ENCODE data around the gene ATP6V0A1. TPM values are rescaled to one million over a fixed set of nuclear protein-coding genes. Genes with fewer than 3 reads are reported as not detected.

Gene ATP6V0A1
- total RNA-seq, 1 donor from 2014 or later: 40.4 TPM

- Histone ChIP-seq H3K79me2 (ENCODE audit: low read depth) (no peaks in the 10 kb centered on the region), H2AFZ (replicated peaks) (no peak overlapping the region), H3K4me3 (no peak overlapping the region), H3K9ac (no peak overlapping the region), H4K20me1 (ENCODE audit: low read depth) (no peaks in the 10 kb centered on the region), H3K4me2 (no peak overlapping the region), H3K36me3 (no peaks in the 10 kb centered on the region), H3K27ac (no peak overlapping the region), H3K9me3 (ENCODE audit: low read depth) (no peaks in the 10 kb centered on the region), H3F3A (ENCODE audit: low read depth) (peaks cover 17% of the 10 kb centered on the region), H3K27me3 (no peaks in the 10 kb centered on the region), H3K4me1 (peaks cover 21% of the 10 kb centered on the region)
- H3K36me3 Mint-ChIP-seq: peaks cover 18% of the 10 kb centered on the region
- DNase-seq (ENCODE audit: low spot score): no peak
- H3K4me1 Mint-ChIP-seq: peaks cover 69% of the 10 kb centered on the region
- H3K4me3 Mint-ChIP-seq: peak overlapping the region; percentile 77
- H3K9me3 Mint-ChIP-seq: no peaks in the 10 kb centered on the region
- H3K27me3 Mint-ChIP-seq (ENCODE audit: insufficient read depth, low read depth): peaks cover 10% of the 10 kb centered on the region
- peak overlapping the region; percentile 100 for H3K27ac Mint-ChIP-seq
- TF ChIP-seq EZH2phosphoT487 (IDR thresholded peaks at IDR 0.05) (no peak), CTCF (IDR thresholded peaks at IDR 0.05) (no peak), EZH2 (IDR thresholded peaks at IDR 0.05) (no peak)
Measured at GRCh38 chr17:42521036-42521435, 62.4 kb downstream of the ATP6V0A1 start.

- Histone ChIP-seq H3K9ac (no peak overlapping the region), H3K4me3 (no peak overlapping the region), H3K79me2 (ENCODE audit: low read depth) (no peaks in the 10 kb centered on the region), H3K27me3 (no peaks in the 10 kb centered on the region), H2AFZ (replicated peaks) (no peak overlapping the region), H3K27ac (no peak overlapping the region), H3K36me3 (no peaks in the 10 kb centered on the region), H4K20me1 (ENCODE audit: low read depth) (no peaks in the 10 kb centered on the region), H3F3A (ENCODE audit: low read depth) (peaks cover 17% of the 10 kb centered on the region), H3K4me2 (no peak overlapping the region), H3K4me1 (peaks cover 21% of the 10 kb centered on the region), H3K9me3 (ENCODE audit: low read depth) (no peaks in the 10 kb centered on the region)
- no peak for DNase-seq (ENCODE audit: low spot score)
- no peak for TF ChIP-seq CTCF (IDR thresholded peaks at IDR 0.05)
- TF ChIP-seq EZH2phosphoT487 (IDR thresholded peaks at IDR 0.05): no peak
- no peak for TF ChIP-seq EZH2 (IDR thresholded peaks at IDR 0.05)
- Mint-ChIP-seq H3K27ac (peak overlapping the region; percentile 100), H3K27me3 (ENCODE audit: insufficient read depth, low read depth) (peaks cover 10% of the 10 kb centered on the region), H3K9me3 (no peaks in the 10 kb centered on the region), H3K4me1 (peaks cover 67% of the 10 kb centered on the region), H3K4me3 (peak overlapping the region; percentile 71), H3K36me3 (peaks cover 16% of the 10 kb centered on the region)
Measured at GRCh38 chr17:42521666-42522262, 63.1 kb downstream of the ATP6V0A1 start.

GRCh38 chr17:42522263-42522790, 63.6 kb downstream of the ATP6V0A1 start:
- Histone ChIP-seq H3K79me2 (ENCODE audit: low read depth) (no peaks in the 10 kb centered on the region), H4K20me1 (ENCODE audit: low read depth) (no peaks in the 10 kb centered on the region), H2AFZ (replicated peaks) (no peak overlapping the region), H3K36me3 (no peaks in the 10 kb centered on the region), H3K4me1 (peaks cover 21% of the 10 kb centered on the region), H3K9me3 (ENCODE audit: low read depth) (no peaks in the 10 kb centered on the region), H3K4me2 (no peak overlapping the region), H3K27me3 (no peaks in the 10 kb centered on the region), H3K4me3 (no peak overlapping the region), H3K27ac (no peak overlapping the region), H3F3A (ENCODE audit: low read depth) (peaks cover 17% of the 10 kb centered on the region), H3K9ac (no peak overlapping the region)
- TF ChIP-seq EZH2 (IDR thresholded peaks at IDR 0.05) (no peak), CTCF (IDR thresholded peaks at IDR 0.05) (no peak), EZH2phosphoT487 (IDR thresholded peaks at IDR 0.05) (no peak)
- peaks cover 69% of the 10 kb centered on the region for H3K4me1 Mint-ChIP-seq
- H3K27me3 Mint-ChIP-seq (ENCODE audit: insufficient read depth, low read depth): peaks cover 10% of the 10 kb centered on the region
- DNase-seq (ENCODE audit: low spot score): no peak
- no peak overlapping the region for H3K4me3 Mint-ChIP-seq
- peak overlapping the region; percentile 100 for H3K27ac Mint-ChIP-seq
- H3K9me3 Mint-ChIP-seq: no peaks in the 10 kb centered on the region
- H3K36me3 Mint-ChIP-seq: peaks cover 16% of the 10 kb centered on the region

Measured in neural progenitor cell (in vitro differentiated cells).